Measurements from ENCODE around the gene CTIF. TPM values are rescaled to one million over a fixed set of nuclear protein-coding genes. Genes with fewer than 3 reads are reported as not detected.
A peak's percentile ranks its signal among the peaks of the same experiment; 100 is the strongest.

Gene CTIF
- total and polyA plus RNA-seq, 4 donors = 10.6 to 26.7 (median 12.3) TPM

GRCh38 chr18:48666613-48667012 lies 127.8 kb downstream of the CTIF start (continued):
- TF ChIP-seq ATF3 (IDR thresholded peaks at IDR 0.05) = no peak
- no peak for TF ChIP-seq RXRA (IDR thresholded peaks at IDR 0.05)

DNA sequence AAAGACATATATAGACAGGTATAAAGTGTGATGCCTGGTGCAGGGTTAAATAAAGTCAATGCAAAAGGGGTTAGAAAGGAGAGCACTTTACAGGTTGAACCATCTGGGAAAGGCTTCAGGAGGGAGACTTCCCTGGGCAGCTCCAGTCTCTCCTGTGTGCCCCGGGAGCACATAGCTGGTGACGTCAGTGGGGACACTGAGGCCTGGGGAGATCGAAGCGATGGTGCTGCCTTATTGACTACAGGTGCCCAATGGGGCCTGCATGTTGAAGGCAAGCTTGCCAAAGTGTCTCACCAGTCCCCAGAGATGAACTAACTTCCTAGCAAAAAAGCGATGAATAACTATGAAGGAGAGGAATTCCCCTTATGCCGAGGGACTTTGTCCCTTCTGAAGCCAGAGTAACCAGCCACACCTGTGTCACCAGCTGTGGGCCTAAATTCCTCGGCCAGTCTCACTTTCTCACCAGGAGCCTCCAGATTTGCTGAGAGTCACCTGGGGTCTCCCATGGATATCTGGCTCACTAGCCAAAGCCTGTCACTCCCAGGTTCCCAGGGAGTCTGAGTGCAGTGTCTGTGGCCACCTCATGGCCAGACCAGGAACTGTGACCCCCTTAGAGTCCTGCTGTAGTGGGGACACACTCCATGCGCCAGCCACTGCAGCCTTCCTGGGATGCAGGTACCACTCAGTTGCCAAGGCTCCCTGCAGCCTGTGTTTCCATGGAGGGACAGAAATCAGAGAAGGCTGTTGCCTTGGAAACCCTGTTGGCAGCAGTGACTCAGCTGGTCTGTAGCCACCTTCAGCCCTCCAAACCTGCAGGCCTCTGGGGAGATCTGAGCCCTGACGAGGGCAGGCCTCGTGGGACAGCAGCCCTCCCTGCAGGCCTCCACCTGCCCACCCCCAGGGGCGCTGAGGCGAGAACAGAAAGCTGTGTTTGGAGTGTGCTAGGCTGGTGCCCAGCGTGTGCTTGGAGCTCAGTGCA lies 128.7 kb downstream of the CTIF start:
- no peak for DNase-seq (ENCODE audit: low spot score)
- Histone ChIP-seq H3K27ac (ENCODE audit: low read depth in 1 of 2, low read length in 2 of 2) (no peak overlapping the region), H3K4me3 (ENCODE audit: low read depth in 1 of 3, low read length in 3 of 3) (no peak overlapping the region), H3K36me3 (ENCODE audit: control insufficient read depth in 4 of 4, insufficient read depth in 3 of 4, low read depth in 1 of 4, low read length in 3 of 4) (peaks cover 0 to 9% (median 4%) of the 10 kb centered on the region in 4 donors), H3K4me1 (ENCODE audit: control insufficient read depth in 4 of 4, insufficient read depth in 4 of 4, low read length in 3 of 4) (peaks cover 3 to 61% (median 44%) of the 10 kb centered on the region in 4 donors), H3K27me3 (ENCODE audit: control insufficient read depth in 4 of 4, insufficient read depth in 4 of 4, low read length in 3 of 4) (no peaks in the 10 kb centered on the region), H3K9me3 (ENCODE audit: control insufficient read depth in 4 of 4, low read length in 3 of 4) (no peaks in the 10 kb centered on the region), H3K9ac (ENCODE audit: low read depth in 1 of 2, low read length in 2 of 2) (no peak overlapping the region)
- no peak for TF ChIP-seq HNF4A (conservative IDR thresholded peaks at IDR 0.05)
- TF ChIP-seq RAD21 (IDR thresholded peaks at IDR 0.05) = peak in 1 of 2 donors; percentile 30
- no peak for TF ChIP-seq NR2F2 (IDR thresholded peaks at IDR 0.05)
- TF ChIP-seq FOXA1 (IDR thresholded peaks at IDR 0.05) = no peak
- TF ChIP-seq, protein P1, sequence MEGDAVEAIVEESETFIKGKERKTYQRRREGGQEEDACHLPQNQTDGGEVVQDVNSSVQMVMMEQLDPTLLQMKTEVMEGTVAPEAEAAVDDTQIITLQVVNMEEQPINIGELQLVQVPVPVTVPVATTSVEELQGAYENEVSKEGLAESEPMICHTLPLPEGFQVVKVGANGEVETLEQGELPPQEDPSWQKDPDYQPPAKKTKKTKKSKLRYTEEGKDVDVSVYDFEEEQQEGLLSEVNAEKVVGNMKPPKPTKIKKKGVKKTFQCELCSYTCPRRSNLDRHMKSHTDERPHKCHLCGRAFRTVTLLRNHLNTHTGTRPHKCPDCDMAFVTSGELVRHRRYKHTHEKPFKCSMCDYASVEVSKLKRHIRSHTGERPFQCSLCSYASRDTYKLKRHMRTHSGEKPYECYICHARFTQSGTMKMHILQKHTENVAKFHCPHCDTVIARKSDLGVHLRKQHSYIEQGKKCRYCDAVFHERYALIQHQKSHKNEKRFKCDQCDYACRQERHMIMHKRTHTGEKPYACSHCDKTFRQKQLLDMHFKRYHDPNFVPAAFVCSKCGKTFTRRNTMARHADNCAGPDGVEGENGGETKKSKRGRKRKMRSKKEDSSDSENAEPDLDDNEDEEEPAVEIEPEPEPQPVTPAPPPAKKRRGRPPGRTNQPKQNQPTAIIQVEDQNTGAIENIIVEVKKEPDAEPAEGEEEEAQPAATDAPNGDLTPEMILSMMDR (IDR thresholded peaks at IDR 0.05; ENCODE audit: low read depth, low read length, missing input control) = peak; percentile 11
- WGBS = 88% methylated on average over 13 of the region's 13 CpGs

DNA sequence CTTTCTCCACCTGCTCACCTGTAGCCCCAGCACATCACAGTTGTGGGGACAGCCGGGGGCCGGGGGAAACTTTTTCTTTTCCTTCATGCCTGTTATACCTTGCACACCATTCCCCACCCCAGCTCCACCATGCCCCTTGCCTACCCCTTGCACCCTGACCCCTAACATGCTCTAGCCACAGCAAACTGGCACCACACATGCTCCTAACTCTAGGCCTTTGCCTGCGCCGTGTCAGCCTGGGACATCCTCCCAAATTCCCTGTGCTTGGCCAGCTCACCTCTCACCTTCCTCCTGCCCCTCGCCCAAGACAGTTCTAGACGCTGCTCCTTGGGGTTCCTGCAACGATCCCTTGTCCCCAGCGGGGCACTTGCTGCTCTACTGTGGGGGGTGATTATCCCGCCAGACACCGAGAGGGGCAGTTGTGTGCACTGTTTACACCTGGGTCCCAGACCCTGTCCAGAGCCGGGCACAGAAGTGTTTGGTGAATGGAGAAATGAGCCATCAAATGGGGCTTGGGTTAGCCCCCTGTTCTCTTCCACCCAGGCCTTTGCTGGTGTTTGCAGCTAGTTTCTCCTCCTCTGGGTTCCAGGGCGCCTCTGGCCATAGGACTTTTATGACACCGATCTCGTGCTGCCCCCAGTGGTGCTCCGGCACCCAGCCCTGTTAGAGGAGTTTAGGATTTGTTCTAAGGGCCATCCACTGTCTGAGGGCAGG lies 129.8 kb downstream of the CTIF start:
- H3K4me1 ChIP-seq (ENCODE audit: control insufficient read depth in 4 of 4, insufficient read depth in 4 of 4, low read length in 3 of 4) = peaks cover 5 to 64% (median 47%) of the 10 kb centered on the region in 4 donors
- WGBS = 87% methylated on average over 15 of the region's 15 CpGs
- H3K9me3 ChIP-seq (ENCODE audit: control insufficient read depth in 4 of 4, low read length in 3 of 4) = no peaks in the 10 kb centered on the region
- no peak overlapping the region for H3K27ac ChIP-seq (ENCODE audit: low read depth in 1 of 2, low read length in 2 of 2)
- no peak for DNase-seq (ENCODE audit: low spot score)
- no peak overlapping the region for H3K9ac ChIP-seq (ENCODE audit: low read depth in 1 of 2, low read length in 2 of 2)
- no peak overlapping the region for H3K4me3 ChIP-seq (ENCODE audit: low read depth in 1 of 3, low read length in 3 of 3)
- TF ChIP-seq MAX (IDR thresholded peaks at IDR 0.05) = no peak
- no peak for TF ChIP-seq REST (IDR thresholded peaks at IDR 0.05)
- TF ChIP-seq, protein P1 (IDR thresholded peaks at IDR 0.05; ENCODE audit: low read depth, low read length, missing input control) = peak; percentile 21
- no peak for TF ChIP-seq EGR1 (IDR thresholded peaks at IDR 0.05; ENCODE audit: low read depth in 2 of 2)
- no peak for TF ChIP-seq HNF4A (conservative IDR thresholded peaks at IDR 0.05)
- TF ChIP-seq RAD21 (IDR thresholded peaks at IDR 0.05) = peak; percentile 45 to 47
- TF ChIP-seq HNF4G (IDR thresholded peaks at IDR 0.05) = no peak
- no peak for TF ChIP-seq SP1 (IDR thresholded peaks at IDR 0.05)
- TF ChIP-seq, protein P2, sequence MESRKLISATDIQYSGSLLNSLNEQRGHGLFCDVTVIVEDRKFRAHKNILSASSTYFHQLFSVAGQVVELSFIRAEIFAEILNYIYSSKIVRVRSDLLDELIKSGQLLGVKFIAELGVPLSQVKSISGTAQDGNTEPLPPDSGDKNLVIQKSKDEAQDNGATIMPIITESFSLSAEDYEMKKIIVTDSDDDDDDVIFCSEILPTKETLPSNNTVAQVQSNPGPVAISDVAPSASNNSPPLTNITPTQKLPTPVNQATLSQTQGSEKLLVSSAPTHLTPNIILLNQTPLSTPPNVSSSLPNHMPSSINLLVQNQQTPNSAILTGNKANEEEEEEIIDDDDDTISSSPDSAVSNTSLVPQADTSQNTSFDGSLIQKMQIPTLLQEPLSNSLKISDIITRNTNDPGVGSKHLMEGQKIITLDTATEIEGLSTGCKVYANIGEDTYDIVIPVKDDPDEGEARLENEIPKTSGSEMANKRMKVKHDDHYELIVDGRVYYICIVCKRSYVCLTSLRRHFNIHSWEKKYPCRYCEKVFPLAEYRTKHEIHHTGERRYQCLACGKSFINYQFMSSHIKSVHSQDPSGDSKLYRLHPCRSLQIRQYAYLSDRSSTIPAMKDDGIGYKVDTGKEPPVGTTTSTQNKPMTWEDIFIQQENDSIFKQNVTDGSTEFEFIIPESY (IDR thresholded peaks at IDR 0.05) = no peak
- TF ChIP-seq YY1 (IDR thresholded peaks at IDR 0.05) = no peak
- peaks cover 0 to 9% (median 4%) of the 10 kb centered on the region in 4 donors for H3K36me3 ChIP-seq (ENCODE audit: control insufficient read depth in 4 of 4, insufficient read depth in 3 of 4, low read depth in 1 of 4, low read length in 3 of 4)
- no peaks in the 10 kb centered on the region for H3K27me3 ChIP-seq (ENCODE audit: control insufficient read depth in 4 of 4, insufficient read depth in 4 of 4, low read length in 3 of 4)

Measured in liver (tissue), 9 donors.